RWPE1 (cell line): ENCODE measurements around the gene UBTD2.

Source experiments
- CTCF ChIA-PET: fragments of 350-600 bp; sonication (Branson Sonifier 250); formaldehyde crosslinking; extraction: SDS; loops from one replicate; lab custom pipeline; 2021; lab: Yijun Ruan, JAX
- POLR2A ChIA-PET: fragments of 400-600 bp; formaldehyde crosslinking; extraction: SDS; loops from one replicate; lab custom pipeline; 2020; ENCODE audit warnings: antibody characterized with exemption; ENCODE audit not compliant: low non-redundant PET; lab: Yijun Ruan, JAX
- DNase-seq: peaks from one replicate; pipeline ENCODE4 v3.0.0; 2012; ENCODE audit warnings: low spot score
- H3K27ac ChIP-seq: fragments of 450-650 bp; 2 replicates; pipeline ENCODE4 v1.5.1; 2017
- CTCF ChIP-seq: fragments of 450-650 bp; conservative IDR thresholded peaks from 2 replicates; pipeline ENCODE4 v1.5.1; 2017; ENCODE audit warnings: low read depth, mild to moderate bottlenecking

The UBTD2 gene

GRCh38 chr5:172170251-172170701 lies 113.3 kb downstream of the UBTD2 start:
- TF ChIP-seq CTCF: no peak
- POLR2A ChIA-PET: no interaction called here

GRCh38 chr5:172169216-172169615 lies 114.3 kb downstream of the UBTD2 start:
- POLR2A ChIA-PET: interaction anchor here (0.6 kb wide), 1 partner anchor 17 kb away, joined by 3 read pairs; no protein-coding TSS in a partner anchor
- no peak overlapping the region for H3K27ac ChIP-seq
- TF ChIP-seq CTCF: no peak
- no peak for DNase-seq
- CTCF ChIA-PET: no interaction called here

More at GRCh38 chr5:172170251-172170701, 113.3 kb downstream of the UBTD2 start:
- CTCF ChIA-PET: no interaction called here
- no peak overlapping the region for H3K27ac ChIP-seq
- no peak for DNase-seq

- CTCF ChIA-PET: interaction anchor here (0.7 kb wide), 1 partner anchor 8 kb away, joined by 3 read pairs; no protein-coding TSS in a partner anchor
- POLR2A ChIA-PET: no interaction called here
- no peak overlapping the region for H3K27ac ChIP-seq
- no peak for DNase-seq
- no peak for TF ChIP-seq CTCF
Measured at GRCh38 chr5:172168311-172168710, 115.3 kb downstream of the UBTD2 start.

GRCh38 chr5:172167895-172168294 lies 115.7 kb downstream of the UBTD2 start:
- DNase-seq: no peak
- H3K27ac ChIP-seq: no peak overlapping the region
- ChIA-PET POLR2A (no interaction called here), CTCF (no interaction called here)
- no peak for TF ChIP-seq CTCF

- POLR2A ChIA-PET: no interaction called here
- no peak for TF ChIP-seq CTCF
- no peak for DNase-seq
- H3K27ac ChIP-seq: no peak overlapping the region
- CTCF ChIA-PET: interaction anchor here (0.7 kb wide), 1 partner anchor 20 kb away, joined by 3 read pairs; no protein-coding TSS in a partner anchor
Measured at GRCh38 chr5:172166030-172166826, 117.3 kb downstream of the UBTD2 start.

- CTCF ChIA-PET: no interaction called here
Measured at GRCh38 chr5:172165465-172165864, 118.1 kb downstream of the UBTD2 start.

More at GRCh38 chr5:172165465-172165864, 118.1 kb downstream of the UBTD2 start:
- H3K27ac ChIP-seq: peak overlapping the region; percentile 4; the same call in 1 of the 2 replicates
- POLR2A ChIA-PET: no interaction called here
- no peak for DNase-seq
- TF ChIP-seq CTCF: no peak
